GM23338 (cell line): ENCODE data around the gene TTC28.

Experiments
- EZH2 ChIP-seq: fragments of 200-600 bp; sonication (generic); IDR thresholded peaks from one replicate; pipeline ENCODE4 v1.8.0; 2017; ENCODE audit warnings: antibody characterized with exemption, mild to moderate bottlenecking, low read depth; ENCODE audit not compliant: unreplicated experiment
- NANOG ChIP-seq: IDR thresholded peaks from 2 replicates; pipeline ENCODE4 v1.6.1; 2016; ENCODE audit warnings: antibody characterized with exemption, borderline replicate concordance
- POLR2AphosphoS5 ChIP-seq: IDR thresholded peaks from 2 replicates; pipeline ENCODE4 v1.6.1; 2016; ENCODE audit warnings: antibody characterized with exemption, low read depth
- TF ChIP-seq, protein P1 (sequence below), 2 experiments: fragments of 200-600 bp in 1 of 2; sonication (generic) in 1 of 2; conservative IDR thresholded peaks; 2 replicates each; pipeline versions ENCODE4 v1.5.1 to v1.6.1; 2016 to 2017; ENCODE audit warnings: antibody characterized with exemption in 2 of 2, low read depth in 2 of 2, mild to moderate bottlenecking in 2 of 2, moderate library complexity in 1 of 2

DNA sequence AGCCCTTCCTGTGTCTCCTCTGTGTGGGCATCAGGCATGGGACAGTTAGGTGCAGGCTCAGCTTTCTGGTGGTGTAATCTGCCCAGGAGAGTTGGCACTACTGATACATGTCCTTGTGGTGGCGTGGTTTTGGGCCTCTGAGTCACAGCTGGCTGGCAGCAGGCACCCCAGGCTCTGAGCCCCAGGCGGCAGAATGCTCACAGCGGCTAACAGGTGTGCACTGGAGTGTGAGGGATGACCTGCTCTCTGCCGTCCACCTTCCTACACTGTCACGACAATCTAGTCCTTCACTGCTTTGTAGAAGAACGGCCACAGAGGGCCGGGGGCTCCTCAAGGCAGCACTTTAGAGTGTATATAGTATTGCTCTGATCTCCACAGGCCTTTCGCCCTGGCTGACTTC, 660.3 kb downstream of the TTC28 start:
- TF ChIP-seq, protein P1, sequence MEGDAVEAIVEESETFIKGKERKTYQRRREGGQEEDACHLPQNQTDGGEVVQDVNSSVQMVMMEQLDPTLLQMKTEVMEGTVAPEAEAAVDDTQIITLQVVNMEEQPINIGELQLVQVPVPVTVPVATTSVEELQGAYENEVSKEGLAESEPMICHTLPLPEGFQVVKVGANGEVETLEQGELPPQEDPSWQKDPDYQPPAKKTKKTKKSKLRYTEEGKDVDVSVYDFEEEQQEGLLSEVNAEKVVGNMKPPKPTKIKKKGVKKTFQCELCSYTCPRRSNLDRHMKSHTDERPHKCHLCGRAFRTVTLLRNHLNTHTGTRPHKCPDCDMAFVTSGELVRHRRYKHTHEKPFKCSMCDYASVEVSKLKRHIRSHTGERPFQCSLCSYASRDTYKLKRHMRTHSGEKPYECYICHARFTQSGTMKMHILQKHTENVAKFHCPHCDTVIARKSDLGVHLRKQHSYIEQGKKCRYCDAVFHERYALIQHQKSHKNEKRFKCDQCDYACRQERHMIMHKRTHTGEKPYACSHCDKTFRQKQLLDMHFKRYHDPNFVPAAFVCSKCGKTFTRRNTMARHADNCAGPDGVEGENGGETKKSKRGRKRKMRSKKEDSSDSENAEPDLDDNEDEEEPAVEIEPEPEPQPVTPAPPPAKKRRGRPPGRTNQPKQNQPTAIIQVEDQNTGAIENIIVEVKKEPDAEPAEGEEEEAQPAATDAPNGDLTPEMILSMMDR (conservative IDR thresholded peaks at IDR 0.05; ENCODE audit: low read depth in 2 of 2), result no peak
- TF ChIP-seq EZH2 (no peak), POLR2AphosphoS5 (no peak), NANOG (no peak)
